Lower leg skin (tissue), 3 donors: ENCODE data around the gene GIMAP8.

Experiments used
- CTCF ChIP-seq, 3 donors: fragments of 450-650 bp; IDR thresholded peaks; one replicate each; pipeline ENCODE4 v1.5.1; 2016; ENCODE audit warnings: antibody characterized with exemption in 3 of 3, mild to moderate bottlenecking in 3 of 3, moderate library complexity in 2 of 3
- POLR2A ChIP-seq, 2 donors: fragments of 450-650 bp; IDR thresholded peaks; one replicate each; pipeline ENCODE4 v1.6.1; 2016 to 2017; ENCODE audit warnings: antibody characterized with exemption in 2 of 2, mild to moderate bottlenecking in 1 of 2, moderate library complexity in 1 of 2

GRCh38 chr7:150439967-150440366, 10.5 kb upstream of the GIMAP8 start:
- TF ChIP-seq POLR2A (IDR thresholded peaks at IDR 0.05) (no peak), CTCF (IDR thresholded peaks at IDR 0.05) (no peak)
